Gastroesophageal sphincter (tissue), 4 donors: ENCODE measurements around the gene KCNK17. TPM values are rescaled to one million over a fixed set of nuclear protein-coding genes. Genes with fewer than 3 reads are reported as not detected.
A peak's percentile ranks its signal among the peaks of the same experiment; 100 is the strongest.

Experiments used
- ATAC-seq: fragments of 150-250 bp; one replicate; pipeline ENCODE4 v1.9.1; 2016; ENCODE audit warnings: mild to moderate bottlenecking, moderate library complexity
- H3K27ac ChIP-seq, 4 donors: fragments of 200-600 bp; sonication (generic) in 3 of 4; 1 replicate in 3 of 4; 2 replicates in 1 of 4; pipeline ENCODE4 v1.5.1; 2016 to 2019
- H3K27me3 ChIP-seq: fragments of 200-600 bp; sonication (generic); one replicate; pipeline ENCODE4 v1.5.1; 2019
- H3K36me3 ChIP-seq, 2 donors: fragments of 200-600 bp; sonication (generic); one replicate each; pipeline ENCODE4 v1.5.1; 2019; ENCODE audit warnings: control low read depth in 1 of 2
- H3K4me1 ChIP-seq, 3 donors: fragments of 200-600 bp; sonication (generic); 1 replicate in 2 of 3; 2 replicates in 1 of 3; pipeline ENCODE4 v1.5.1; 2016 to 2019; ENCODE audit warnings: control low read depth in 2 of 3
- H3K4me3 ChIP-seq, 2 donors: fragments of 200-600 bp; sonication (generic); one replicate each; pipeline ENCODE4 v1.5.1; 2019; ENCODE audit warnings: mild to moderate bottlenecking in 1 of 2, moderate library complexity in 1 of 2
- H3K9me3 ChIP-seq, 3 donors: fragments of 200-600 bp; sonication (generic); one replicate each; pipeline ENCODE4 v1.5.1; 2017 to 2019; ENCODE audit warnings: control low read depth in 2 of 3
- CTCF ChIP-seq, 4 experiments: fragments of 200-600 bp in 2 of 4; fragments of 450-650 bp in 2 of 4; sonication (generic) in 1 of 4; IDR thresholded peaks; one replicate each; pipeline ENCODE4 v1.5.1; 2017 to 2019; ENCODE audit warnings: antibody characterized with exemption in 4 of 4, mild to moderate bottlenecking in 2 of 4, moderate library complexity in 2 of 4
- EP300 ChIP-seq: sonication (generic); formaldehyde crosslinking; IDR thresholded peaks from one replicate; pipeline ENCODE4 v1.6.1; 2017; ENCODE audit warnings: antibody characterized with exemption, mild to moderate bottlenecking
- POLR2A ChIP-seq, 2 donors: fragments of 450-650 bp; IDR thresholded peaks; one replicate each; pipeline ENCODE4 v1.6.1; 2017; ENCODE audit warnings: antibody characterized with exemption in 2 of 2, mild to moderate bottlenecking in 2 of 2, moderate library complexity in 1 of 2
- POLR2AphosphoS5 ChIP-seq: sonication (generic); formaldehyde crosslinking; IDR thresholded peaks from one replicate; pipeline ENCODE4 v1.6.1; 2017; ENCODE audit warnings: antibody characterized with exemption
- WGBS, 2 donors: methylation state at CpG; one replicate each; pipeline ENCODE4 v1.1.5; 2018; ENCODE audit warnings: low coverage in 1 of 2; 5-methylcytosine and 5-hydroxymethylcytosine counted together
- total RNA-seq, 4 donors: library from RNA; depleted of rRNA; stranded (reverse); fragments of >200 nt; gene quantifications; one replicate each; pipeline ENCODE4 v1.1.0, GENCODE V29; 2016

KCNK17 gene
- total RNA-seq, 4 donors from 2014 or later = 0.27 to 0.47 TPM; not detected in 2

DNA sequence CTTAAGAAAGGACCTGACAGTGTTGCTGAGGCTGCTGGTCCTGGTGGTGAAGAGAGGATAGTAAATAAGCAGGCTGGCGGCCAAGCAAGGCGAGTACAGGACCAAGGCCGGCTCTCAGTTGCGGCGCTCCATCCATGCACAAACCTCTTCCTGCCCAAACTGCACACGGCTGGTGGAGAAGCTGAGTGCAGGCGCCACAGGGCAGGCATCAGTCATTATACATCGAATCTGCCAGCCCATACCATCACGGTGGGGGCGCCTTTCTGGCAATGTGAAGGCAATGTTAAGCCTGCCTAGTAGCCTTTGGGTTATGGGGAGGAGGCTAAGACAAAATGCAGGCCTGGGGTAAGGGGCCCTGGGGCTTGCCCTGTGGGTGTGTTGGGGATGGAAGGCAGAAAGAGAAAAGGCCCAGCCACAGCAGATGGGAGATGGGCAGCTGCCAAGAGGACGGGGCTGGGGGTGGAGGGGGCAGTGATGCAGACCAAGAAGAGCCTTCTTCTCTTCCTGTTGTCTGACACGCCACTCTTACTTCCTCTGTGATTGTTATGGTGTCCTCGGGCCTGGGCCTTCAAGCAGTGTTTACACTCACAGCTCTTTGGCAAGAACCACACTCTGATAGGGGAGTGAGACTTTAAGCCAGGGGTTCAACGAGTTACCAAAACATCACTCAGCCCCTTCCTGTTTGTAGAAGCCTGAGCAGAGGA lies 28.6 kb upstream of the KCNK17 start:
- Histone ChIP-seq H3K27me3 (no peaks in the 10 kb centered on the region), H3K4me3 (no peak overlapping the region), H3K27ac (no peak overlapping the region), H3K36me3 (no peaks in the 10 kb centered on the region), H3K9me3 (no peaks in the 10 kb centered on the region), H3K4me1 (peaks cover 3 to 27% (median 7%) of the 10 kb centered on the region in 3 donors)
- 57% methylated on average over 10 of the region's 14 CpGs; no CpG with 5 or more reads in 1 of the 2 donors for WGBS, 2 donors
- TF ChIP-seq POLR2A (IDR thresholded peaks at IDR 0.05) (no peak), EP300 (no peak), POLR2AphosphoS5 (no peak), CTCF (IDR thresholded peaks at IDR 0.05) (no peak)
- ATAC-seq = no peak

GRCh38 chr6:39341937-39342336 lies 27.7 kb upstream of the KCNK17 start:
- 93 to 98% methylated on average over 5 of the region's 5 CpGs for WGBS, 2 donors
- Histone ChIP-seq H3K9me3 (no peaks in the 10 kb centered on the region), H3K4me3 (no peak overlapping the region), H3K27me3 (no peaks in the 10 kb centered on the region), H3K27ac (no peak overlapping the region), H3K4me1 (peaks cover 3 to 27% (median 7%) of the 10 kb centered on the region in 3 donors), H3K36me3 (no peaks in the 10 kb centered on the region)
- no peak for TF ChIP-seq POLR2AphosphoS5
- no peak for TF ChIP-seq POLR2A (IDR thresholded peaks at IDR 0.05)
- TF ChIP-seq EP300 = no peak
- TF ChIP-seq CTCF (IDR thresholded peaks at IDR 0.05) = no peak
- no peak for ATAC-seq

DNA sequence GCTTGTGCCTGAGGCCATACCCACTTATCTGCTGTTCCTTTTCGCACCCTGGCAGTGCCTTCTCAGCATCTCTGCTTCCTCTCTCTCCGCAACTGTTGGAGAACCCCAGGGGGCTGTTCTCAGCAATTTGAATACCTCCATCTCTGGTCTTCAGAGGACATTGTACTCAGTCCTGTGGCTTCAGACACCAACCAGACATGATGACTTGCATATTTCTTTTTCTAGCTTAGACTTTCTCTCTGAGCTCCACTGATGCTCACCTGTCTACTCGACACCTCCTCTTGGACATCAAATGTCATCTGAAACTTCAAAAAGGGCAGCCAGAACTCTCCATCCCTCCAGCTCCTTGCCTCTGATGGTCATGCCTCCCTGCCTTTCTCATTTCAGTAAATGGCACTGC lies 27.1 kb upstream of the KCNK17 start:
- H3K4me3 ChIP-seq = no peak overlapping the region

GRCh38 chr6:39339868-39340550 lies 25.8 kb upstream of the KCNK17 start:
- Histone ChIP-seq H3K27ac (peak overlapping the region in 1 of 4 donors; percentile 4), H3K36me3 (no peaks in the 10 kb centered on the region), H3K27me3 (no peaks in the 10 kb centered on the region), H3K4me3 (no peak overlapping the region), H3K4me1 (peaks cover 3 to 27% (median 7%) of the 10 kb centered on the region in 3 donors), H3K9me3 (no peaks in the 10 kb centered on the region)
- TF ChIP-seq POLR2AphosphoS5 (no peak), POLR2A (IDR thresholded peaks at IDR 0.05) (no peak)
- WGBS, 2 donors = 36 to 80% methylated on average over 1 to 7 of the region's 10 CpGs
- peak; percentile 31 for ATAC-seq

More for the DNA sequence above, 27.1 kb upstream of the KCNK17 start:
- WGBS, 2 donors = 86% methylated on average over 2 to 3 of the region's 3 CpGs
- Histone ChIP-seq H3K4me1 (peaks cover 3 to 27% (median 7%) of the 10 kb centered on the region in 3 donors), H3K9me3 (no peaks in the 10 kb centered on the region), H3K27me3 (no peaks in the 10 kb centered on the region), H3K27ac (no peak overlapping the region), H3K36me3 (no peaks in the 10 kb centered on the region)
- ATAC-seq = no peak
- TF ChIP-seq POLR2A (IDR thresholded peaks at IDR 0.05) (no peak), POLR2AphosphoS5 (no peak), CTCF (IDR thresholded peaks at IDR 0.05) (no peak), EP300 (no peak)

DNA sequence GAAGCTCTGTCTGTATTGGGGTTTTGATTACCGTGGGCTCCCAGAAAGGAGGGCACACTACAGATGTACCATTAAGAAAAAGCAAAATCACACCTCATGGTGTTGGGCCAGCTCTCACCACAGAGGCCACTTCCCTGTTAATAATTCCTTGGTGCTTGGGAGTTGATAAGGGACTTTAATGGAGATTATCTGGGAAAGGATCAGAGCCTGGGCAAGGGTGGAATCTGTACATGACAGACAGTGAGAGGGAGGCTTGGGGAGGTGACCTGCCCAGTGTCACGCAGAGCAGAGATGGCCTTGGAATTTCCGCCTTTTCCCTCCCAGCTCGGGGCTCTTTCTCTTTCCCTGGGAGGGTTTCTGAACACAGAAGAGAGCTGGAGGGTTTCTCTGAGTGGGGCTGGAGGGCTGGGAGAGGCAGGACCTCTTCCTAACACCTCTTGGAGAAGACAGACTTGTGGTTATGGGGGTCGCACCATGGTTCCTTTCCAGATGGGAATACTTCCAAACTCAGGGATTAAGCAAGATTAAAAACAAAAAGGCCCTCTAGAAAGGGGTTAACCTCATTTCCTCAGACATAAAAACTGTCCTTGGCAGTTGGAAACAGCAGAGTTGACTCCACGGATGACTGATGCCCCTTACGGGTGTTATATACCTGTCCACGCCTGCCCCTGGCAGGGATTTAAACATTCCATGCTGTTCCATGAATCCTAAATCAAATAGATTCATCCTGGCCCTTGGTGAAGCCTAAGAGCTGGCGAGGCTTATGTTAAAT lies 25.1 kb upstream of the KCNK17 start:
- 51 to 63% methylated on average over 3 to 7 of the region's 9 CpGs for WGBS, 2 donors
- no peak for ATAC-seq

More for the DNA sequence above, 25.1 kb upstream of the KCNK17 start:
- Histone ChIP-seq H3K36me3 (no peaks in the 10 kb centered on the region), H3K27me3 (no peaks in the 10 kb centered on the region), H3K4me3 (no peak overlapping the region), H3K4me1 (peaks cover 3 to 27% (median 7%) of the 10 kb centered on the region in 3 donors), H3K27ac (peak overlapping the region in 1 of 4 donors; percentile 4), H3K9me3 (no peaks in the 10 kb centered on the region)
- TF ChIP-seq POLR2AphosphoS5 = no peak
- TF ChIP-seq CTCF (IDR thresholded peaks at IDR 0.05) = no peak
- no peak for TF ChIP-seq EP300
- TF ChIP-seq POLR2A (IDR thresholded peaks at IDR 0.05) = no peak
